Measurements from ENCODE around the gene ST6GALNAC4.

ST6GALNAC4 gene

DNA sequence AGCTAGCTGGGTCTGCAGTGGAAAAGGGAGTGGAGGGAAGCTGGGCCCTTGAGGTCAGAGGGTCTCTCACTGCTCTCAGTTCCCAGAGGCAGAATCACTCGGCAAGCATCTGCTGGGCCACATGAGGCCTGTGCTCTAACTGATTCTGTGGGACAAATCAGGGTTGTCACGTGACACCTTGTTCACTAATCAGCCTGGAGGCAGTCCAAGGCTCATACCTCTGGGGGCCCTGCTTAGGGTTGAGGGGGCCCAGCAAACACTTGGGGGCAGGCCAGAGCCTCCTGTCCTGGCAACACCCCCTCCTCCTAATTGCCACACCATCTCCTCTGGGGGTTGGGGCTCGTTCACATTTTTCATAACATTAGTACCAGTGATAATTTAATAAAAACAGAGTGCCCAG, 29.9 kb upstream of the ST6GALNAC4 start:
- no peak for DNase-seq (ENCODE audit: low spot score)

DNA sequence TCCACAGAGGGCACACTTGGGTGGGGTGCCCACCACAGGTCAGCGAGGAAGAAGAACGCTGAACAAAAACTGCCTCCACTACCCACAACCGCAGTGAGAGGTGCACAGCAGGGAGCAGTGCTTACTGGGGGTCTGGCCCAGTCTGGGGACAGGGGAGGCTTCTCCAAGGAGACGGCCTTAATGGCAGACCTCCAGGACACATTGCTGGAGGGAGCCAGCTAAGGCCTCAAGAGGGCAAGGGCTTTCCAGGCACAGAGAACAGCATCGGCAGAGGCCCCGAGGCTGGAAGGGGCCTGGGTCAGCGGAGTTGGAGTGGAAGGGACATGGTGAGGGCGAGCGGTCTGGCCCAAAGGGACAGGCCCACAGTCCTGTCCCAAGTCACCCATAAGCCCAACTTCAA, 29.1 kb upstream of the ST6GALNAC4 start:
- no peak for DNase-seq (ENCODE audit: low spot score)

DNA sequence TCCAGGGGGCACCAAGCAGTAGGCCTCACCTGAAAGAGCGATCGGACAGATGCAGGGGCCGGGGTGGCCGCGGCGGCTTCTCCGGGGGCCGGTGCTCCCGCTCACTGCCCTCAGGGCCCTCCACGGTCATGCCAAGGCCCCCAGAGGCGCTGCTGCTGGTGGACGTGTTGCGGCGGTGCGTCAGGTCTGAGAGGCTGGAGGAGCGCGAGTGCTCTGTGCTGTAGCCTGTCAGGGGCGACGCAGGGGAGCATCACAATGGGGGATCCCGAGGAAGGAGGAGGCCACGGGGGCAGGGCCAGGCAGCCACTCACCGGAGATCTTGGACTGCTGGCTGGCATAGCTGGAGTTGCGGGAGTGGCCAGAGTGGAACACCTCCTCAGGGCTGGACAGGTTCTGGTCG, 28.5 kb upstream of the ST6GALNAC4 start:
- DNase-seq (ENCODE audit: low spot score), result no peak

DNA sequence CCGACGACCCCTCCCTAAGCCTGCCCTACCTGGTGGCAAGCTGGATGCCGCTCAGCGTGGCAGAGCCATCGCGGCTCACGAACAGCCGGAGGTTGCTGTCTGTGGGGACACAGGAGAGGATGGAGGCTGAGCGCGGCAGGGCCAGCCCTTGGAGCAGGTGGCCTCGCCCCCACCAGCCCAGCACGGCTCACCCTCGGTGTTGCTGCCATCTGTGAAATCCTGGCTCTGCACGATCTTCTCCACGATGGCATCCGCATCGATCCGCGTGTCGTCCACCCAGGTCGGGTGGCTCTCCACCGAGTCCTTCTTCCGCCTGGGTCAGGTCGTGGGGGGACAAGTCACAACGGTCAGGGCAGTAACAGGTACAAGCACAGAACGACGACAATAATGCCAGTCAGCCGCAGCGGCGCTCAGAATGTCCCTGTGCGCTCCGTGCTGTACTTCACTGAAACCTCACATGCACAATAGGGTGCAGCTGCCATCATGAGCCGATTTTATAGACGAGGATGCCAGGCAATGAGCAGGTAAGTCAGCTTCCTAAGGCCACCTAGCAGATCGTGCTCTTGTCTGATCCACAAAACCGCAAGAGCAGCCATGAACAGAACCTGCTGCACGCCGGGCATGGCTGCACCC, 27.9 kb upstream of the ST6GALNAC4 start:
- no peak for DNase-seq (ENCODE audit: low spot score)

DNA sequence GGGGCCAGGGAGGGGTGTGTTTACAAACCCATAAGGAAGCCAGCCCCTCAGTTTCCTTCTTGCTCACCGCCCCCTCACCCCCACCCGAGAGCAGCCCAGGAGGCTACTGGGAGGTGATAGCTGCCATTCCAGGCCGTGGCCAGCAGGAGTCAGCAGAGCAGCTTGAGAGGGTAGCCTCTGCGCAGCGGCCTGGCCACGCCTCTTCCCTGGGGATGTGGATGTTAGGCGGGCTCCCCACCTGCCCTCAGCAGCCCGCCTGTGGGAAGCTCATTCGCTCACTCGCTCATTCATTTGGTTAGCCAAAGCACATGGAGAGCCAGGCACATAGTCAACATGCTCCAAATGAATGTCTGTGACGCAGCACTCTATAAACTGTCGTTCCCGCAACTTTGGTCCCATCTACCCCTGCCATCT, 26.9 kb upstream of the ST6GALNAC4 start:
- DNase-seq (ENCODE audit: low spot score), result no peak

DNA sequence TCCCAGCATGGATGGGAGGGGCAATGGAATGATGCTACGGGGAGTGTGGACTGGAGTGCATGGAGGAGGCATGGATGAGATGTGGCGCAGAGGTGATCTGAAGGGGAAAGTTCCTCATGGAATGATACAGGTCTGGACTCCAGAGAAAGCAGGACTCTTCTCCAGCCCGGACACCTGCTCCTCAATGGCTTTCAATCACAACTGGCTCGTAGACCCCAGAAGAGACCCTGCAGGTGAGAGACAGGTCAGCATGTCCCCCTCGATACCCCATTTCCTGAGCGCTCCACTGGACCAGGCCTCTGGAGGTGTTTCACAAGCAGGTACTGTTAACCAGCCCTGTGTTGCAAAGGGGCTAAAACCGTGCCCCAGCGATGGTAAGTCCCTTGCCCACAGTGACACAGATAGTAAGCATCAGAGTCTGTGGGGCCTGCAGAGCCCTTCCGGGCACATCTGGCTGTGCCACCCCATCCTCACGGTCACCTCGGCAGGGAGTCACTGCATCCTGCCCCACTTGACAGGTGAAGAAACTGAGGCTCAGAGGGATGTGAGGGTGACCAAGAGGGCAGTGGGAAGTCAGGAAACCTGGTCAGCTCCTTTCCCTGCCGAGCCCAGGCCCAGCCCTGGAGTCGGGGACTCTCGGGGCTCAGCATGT, 26.3 kb upstream of the ST6GALNAC4 start:
- no peak for DNase-seq (ENCODE audit: low spot score)

DNA sequence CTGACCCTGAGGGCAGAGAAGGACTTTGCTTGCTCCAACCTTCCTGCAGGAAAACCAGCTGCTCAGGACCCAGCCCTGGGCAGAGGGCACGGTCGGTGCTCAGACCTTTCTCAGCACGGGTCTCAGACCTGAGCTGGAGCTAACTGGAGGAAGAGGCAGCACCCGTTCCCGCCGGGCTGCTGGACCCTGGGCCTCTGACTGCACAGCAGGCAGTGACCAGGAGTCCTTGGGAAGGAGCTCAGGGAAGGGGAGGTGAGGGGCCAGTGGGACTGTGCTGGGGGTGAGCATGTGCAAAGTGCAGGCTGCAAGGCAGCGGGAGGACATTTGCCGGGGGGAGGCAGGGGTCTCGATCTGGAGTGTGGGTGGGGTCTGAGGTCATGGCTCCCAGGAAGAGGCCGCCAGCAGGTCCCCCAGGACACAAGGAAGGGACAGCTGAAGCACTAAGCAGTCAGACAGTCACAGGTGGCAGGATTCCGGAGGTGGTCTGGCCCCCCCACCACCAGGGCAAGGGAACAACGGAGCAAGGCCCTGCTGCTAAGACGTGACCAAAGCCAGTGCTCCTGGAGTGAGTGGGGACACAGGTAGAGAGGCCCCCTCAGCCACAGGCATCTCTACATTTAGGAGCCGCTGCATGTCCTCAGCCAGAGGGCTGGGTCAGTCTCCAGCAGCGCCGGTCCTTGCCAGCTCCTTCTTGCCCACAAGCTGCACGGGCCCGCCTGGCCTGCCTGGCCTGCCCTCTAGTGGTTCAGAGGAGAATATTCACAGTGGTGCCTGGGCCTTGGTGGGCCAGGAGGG, 25.6 kb upstream of the ST6GALNAC4 start:
- peak; percentile 41 for DNase-seq (ENCODE audit: low spot score)

DNA sequence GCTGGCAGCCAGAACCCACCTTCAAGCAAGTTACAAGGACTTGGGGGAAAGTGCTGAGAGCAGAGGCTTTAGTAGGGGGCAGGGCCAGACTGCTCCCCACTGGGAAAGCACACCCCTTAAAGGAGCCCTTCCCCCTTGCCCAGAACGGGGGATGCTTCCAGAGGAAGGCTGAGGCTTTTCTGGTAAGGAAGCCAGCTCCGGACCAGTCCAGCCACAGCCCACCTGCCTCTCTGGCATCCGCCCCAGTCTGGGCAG, 25.0 kb upstream of the ST6GALNAC4 start:
- no peak for DNase-seq (ENCODE audit: low spot score)

DNA sequence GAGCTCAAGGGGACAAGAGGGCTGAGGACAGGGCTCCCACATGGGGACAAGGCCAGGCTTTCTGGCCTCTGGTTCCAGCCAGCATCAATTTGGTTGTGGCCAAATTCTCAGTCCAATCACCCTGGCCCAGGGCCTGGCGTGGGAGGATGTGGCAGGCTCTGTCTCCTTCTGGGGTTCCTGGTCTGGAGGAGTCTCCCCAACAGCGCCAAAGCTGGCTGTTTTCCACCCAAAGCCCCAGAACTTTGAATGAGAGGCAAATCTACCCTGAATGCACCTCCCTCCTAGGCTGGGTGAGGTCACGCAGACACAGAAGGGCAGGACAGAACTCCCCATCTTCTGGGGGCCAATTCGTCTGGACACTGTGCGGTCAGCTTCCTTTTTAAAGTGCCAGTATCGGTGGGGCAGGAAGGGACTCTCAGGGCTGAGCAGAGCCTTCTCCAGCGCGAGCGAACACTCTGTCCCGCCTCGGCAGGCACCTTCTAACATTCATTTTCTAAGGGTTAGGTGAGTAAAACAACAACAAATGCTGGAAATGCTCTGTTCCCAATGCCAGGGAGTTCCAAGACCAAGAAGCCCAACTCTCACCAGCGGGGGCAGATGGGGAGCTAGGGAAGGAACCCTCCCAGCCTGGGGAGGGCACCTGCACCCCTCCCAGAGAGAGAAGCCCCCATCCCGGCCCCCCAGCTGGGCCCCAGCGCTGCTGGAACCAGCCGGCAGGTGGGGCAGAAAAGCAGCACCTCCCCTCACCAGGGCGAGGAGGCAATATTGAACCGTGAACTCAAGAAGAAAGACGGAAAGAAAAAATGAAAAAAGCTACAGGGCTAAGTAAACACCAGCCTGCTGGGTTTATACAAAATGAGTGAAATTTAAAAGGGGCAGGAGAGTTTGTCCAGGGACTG, 24.5 kb upstream of the ST6GALNAC4 start:
- no peak for DNase-seq (ENCODE audit: low spot score)

DNA sequence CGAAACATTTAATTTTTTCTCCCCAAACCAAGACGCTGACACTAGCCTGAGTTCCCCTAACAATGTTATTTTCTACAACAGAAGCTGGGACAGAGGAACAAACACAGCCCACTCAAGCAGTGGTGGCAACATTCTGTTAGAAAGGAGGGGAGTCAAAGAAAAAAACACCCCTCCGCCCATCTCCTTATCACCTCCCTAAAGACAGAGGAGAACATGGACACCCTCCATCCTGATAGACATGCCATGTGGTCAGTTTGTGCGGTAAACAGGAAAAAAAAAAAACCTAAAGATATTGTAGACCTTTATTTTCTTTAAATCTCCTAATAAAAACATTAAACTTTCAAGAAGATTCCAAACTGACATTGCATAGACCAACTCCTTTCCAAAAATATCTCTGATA, 23.8 kb upstream of the ST6GALNAC4 start:
- no peak for DNase-seq (ENCODE audit: low spot score)

DNA sequence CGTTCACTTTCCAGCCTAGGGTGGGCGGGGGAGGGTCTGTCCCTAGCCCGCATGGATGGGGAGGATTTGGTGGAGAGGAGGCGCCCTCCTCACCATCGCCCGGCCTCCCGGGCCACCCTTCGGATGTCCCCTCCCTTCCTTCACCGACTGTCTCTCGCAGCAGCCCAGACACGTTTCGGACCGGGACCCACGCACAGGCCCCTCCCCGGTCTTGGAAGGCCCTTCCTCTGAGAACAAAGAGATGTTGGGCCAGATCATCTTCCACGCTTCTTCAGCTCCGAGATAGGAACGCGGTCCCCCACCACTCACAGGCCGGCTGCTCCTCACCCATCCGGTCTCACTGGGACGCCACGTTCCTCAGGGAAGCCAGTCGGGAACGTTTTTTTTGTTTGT, 21.5 kb upstream of the ST6GALNAC4 start:
- no peak for DNase-seq (ENCODE audit: low spot score)

DNA sequence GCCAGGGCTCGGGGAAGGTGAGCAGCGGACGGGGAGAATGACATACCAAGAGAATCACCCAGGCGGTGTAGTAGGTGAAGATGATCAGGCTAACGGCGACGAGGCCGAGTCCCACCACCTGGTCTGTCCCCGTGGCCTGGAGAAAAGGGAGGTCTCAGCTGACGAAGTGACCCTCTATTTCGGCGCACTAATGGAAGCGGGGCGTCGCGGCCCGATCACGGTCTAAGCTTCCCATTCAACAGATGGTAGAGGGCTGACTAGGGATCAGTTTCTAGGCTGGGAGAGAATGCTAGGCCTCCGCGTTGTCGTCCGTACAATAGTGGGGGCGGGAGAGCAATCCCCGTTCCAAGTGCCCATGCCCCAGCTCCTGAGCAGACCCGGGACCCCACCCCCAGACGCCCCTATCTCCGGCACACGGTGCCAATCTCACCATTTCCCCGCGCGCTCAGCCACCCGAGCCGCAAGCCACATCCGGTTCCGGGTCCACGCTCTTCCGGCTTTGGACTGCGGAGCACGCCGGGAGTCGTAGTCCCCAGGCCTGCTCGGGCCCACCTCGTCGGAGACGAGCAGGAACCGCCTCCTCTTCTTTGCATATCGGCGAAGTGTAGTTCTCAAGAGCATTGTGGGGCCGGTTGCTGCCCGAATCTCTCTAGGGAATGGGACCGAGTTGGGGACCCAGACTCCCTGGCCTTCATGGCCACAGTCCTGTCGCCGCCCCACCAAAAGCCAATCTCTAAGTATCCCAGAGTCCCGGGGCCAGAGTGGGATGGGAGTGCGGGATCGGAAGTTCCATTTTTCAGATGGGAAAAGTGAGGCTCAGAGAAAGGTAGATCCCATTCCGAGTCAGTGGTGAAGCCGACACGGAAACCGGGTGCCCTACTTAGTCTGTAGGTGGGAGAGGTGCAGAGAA, 20.8 kb upstream of the ST6GALNAC4 start, which contains the start of gene DPM2:
DPM2 (minus strand) TSS at position 467 of the 910 bp plus-strand sequence; CDS start at position 433, 34 bp downstream.
- DNase-seq (ENCODE audit: low spot score), result peak; percentile 81

DNA sequence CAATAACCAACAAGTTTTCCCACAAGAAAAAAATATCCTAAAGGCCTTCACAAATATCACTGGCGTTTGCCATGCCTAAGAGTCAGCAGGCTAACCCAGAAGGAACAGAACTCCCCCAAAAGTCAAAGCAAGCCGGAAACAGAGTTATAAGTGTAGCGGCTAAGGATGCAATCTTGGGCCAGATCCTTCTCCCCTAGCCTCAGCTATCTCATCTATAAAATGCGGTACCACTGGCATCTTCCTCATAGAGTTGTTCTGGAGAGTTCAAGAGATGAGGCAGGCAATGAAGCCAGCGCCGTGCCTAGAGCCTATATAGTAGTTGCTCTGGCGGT, 20.2 kb upstream of the ST6GALNAC4 start:
- DNase-seq (ENCODE audit: low spot score), result no peak

DNA sequence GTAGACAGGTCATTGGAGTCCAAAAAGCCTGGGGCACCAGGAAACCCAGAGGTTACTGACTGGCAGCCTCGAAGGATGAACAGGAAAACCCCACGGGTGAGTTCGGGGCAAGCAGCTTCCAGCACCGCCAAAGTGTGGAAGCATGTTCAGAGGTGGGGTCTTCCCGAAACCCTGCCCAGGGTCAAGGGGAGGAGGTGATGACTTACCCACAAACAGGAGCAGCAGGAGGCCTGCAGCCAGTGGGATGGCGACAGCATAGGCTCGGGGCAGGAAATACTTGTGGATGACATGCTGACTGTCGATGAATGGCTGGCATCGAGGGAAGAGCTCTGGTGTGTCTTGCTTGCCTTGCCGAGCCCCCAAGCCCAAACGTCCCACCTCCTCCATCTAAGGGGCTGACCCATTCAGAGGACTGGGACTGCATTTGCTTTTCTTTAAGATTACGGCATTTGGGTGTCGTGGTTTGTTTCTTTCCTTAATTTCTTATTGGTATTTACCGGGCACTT, 19.6 kb upstream of the ST6GALNAC4 start:
- DNase-seq (ENCODE audit: low spot score), result no peak

DNA sequence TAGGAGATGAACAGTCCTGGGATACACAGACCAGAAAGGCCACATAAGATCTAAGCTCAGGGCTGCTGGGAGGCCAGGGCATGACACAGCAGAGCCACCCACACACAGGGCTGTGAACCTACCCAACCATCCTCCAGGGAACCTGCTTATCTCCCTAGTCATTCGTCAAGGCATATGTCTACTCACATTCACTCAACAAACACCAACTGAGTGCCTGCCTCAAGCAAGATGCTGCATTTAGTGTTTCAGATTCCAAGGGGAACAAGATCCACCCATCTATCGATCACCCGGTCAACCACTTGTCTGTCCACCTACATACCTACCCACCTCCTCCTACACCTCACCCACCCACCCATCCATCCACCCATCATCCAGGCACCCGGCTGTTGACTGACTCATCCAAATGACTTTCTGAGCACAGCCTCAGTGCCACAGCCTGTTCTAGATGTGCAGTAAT, 19.0 kb upstream of the ST6GALNAC4 start:
- DNase-seq (ENCODE audit: low spot score), result no peak

DNA sequence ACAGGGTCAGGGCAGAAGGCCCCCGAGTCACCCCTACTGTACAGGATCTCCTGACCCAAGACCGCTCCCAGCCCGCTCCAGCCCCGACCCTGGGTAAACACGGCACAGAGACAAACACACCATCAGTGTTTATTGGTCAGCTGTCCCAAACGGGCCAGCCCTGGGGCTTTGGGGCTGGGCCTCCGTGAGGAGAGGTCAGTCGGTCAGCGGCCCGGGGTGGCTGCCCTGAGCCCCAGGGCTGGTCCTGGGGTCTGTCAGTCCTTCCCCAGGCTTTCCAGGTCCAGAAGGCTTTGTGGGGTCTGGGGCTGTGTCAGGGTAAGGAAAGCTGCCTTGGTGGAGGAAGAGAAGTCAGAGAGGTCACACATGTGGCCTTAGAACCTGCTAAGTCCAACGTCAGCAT, 18.1 kb upstream of the ST6GALNAC4 start:
- DNase-seq (ENCODE audit: low spot score), result no peak

DNA sequence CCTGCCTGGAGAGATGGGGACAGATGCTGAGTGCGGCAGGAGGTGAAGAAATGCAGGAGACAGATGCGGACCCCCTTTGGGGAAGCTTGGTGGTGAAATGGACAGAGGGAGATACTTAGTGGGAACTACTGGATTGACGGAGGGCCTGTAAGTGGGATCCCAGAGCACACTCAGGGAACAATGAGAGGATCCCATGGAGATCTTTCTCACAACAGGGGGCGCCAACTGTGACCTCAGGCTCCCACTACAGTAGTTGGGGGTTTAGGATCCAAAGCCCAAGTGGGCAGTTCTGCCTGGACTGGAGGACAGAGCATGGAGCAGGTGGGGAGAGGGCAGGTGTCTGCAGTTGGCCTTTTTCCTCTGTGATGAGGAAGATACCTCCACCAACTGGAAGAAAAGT, 17.4 kb upstream of the ST6GALNAC4 start:
- no peak for DNase-seq (ENCODE audit: low spot score)

DNA sequence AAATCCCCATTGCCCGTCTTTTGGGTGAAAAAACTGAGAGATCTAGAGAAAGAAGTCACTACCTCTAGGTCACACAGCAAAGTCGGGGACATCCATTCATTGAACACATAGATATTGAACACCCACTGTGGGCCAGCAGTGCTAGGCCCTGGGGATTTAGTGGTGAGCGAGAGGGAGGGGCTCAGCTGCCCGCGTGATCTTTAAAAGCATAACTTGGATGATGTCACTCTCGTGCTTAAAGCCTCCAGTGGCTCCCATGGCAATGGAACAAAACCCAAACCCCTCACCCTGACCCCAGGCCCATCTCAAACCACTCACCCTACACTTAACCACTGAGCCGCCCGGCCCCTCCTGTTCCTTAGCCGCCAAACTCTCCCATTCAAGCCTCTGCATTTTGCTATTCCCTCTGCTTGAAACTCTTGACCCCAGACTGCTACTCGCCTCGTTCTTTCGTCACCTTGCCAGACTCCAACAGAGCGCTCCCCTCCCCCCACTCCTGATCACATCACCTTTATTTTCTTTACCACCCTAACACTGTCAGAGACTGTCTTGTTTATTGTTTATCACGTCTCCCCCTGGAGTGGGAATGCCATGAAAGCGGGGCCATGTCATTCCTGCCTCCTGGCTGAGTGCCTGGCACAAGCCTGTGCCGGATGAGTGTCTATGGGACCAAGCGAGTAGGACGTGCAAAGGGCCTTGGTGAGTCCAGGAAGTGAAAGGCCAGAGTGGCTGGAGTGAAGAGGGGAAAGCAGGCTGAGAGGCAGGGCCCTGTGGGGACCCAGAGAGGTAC, 14.4 kb upstream of the ST6GALNAC4 start:
- no peak for DNase-seq (ENCODE audit: low spot score)

DNA sequence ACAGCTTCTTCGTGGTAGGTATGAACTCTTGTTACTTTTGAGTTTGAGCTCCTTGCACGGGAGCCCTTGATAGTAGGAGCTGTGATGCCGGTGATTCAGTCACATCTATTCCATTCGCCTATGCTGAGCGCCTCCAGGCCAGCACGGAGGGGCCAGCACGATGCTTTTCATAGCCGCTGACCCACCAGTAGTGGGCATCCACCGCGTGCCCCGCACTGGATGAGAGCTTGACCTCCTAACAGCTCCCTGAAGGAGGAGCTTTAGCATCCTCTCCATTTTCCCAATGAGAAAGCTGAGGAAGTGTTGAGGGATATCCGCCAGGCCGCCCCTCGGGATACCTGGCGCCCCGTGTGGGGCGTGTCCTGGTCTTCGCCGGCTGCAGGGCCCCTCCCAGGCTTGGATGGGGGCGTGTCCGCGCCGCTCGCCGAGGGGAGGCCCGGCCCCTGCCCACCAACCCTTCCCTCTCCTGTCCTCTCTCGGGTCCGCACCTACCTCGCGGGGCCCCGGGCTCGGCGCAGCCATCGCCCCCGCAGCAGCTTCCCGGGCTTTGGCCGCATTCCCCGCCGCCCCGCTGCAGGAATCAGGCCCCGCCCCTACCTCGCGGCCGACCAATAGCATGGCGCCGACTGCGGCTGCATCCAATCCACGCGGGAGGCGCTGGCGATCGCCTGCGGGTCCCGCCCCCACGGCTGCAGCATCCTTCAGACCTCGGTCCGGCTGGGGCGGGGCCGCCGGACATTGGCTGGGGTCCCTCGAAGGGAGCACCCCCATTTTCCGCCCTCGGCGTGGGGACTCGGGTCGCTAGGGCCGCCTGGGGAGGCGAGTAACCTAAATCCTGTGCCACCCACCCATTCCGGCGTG, 13.6 kb upstream of the ST6GALNAC4 start, which contains the start of gene PIP5KL1:
PIP5KL1 (minus strand) TSS at position 547 of the 861 bp plus-strand sequence; CDS start at position 522, 25 bp downstream.
- peak; percentile 64 for DNase-seq (ENCODE audit: low spot score)
